Measurements from ENCODE around the gene TGFBR3L. TPM values are rescaled to one million over a fixed set of nuclear protein-coding genes. Genes with fewer than 3 reads are reported as not detected.

TGFBR3L gene
- total and polyA plus RNA-seq, 2 of the 13 experiments (the other 11 are each of a cell fraction or from before 2014, with no cell fraction given): 0.20 to 1.0 TPM

DNA sequence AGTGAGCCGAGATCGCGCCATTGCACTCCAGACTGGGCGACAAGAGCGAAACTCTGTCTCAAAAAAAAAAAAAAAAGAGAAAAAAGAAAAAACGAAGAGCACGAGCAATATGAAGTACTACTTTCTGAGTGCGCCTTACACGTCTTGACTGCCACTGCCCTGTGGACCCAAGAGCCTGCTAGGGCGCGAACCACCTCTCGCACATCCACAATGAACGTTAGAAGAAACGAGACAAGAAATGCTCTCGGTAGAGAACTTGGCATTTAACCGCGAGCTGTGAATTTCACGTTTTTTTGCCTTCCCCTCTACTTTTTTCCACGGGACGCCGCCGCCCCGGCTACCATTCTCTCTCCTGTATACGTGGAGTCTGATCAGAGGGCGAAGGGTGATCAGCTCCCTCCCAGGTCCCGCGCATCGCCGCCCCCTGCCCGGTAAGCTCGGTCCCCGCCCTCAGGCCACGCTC, 28.4 kb downstream of the TGFBR3L start (continued):
- TF ChIP-seq, protein P1, sequence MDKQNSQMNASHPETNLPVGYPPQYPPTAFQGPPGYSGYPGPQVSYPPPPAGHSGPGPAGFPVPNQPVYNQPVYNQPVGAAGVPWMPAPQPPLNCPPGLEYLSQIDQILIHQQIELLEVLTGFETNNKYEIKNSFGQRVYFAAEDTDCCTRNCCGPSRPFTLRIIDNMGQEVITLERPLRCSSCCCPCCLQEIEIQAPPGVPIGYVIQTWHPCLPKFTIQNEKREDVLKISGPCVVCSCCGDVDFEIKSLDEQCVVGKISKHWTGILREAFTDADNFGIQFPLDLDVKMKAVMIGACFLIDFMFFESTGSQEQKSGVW (CRISPR knock-in tag; IDR thresholded peaks at IDR 0.05; ENCODE audit: borderline replicate concordance): no peak
- TF ChIP-seq, protein P2, sequence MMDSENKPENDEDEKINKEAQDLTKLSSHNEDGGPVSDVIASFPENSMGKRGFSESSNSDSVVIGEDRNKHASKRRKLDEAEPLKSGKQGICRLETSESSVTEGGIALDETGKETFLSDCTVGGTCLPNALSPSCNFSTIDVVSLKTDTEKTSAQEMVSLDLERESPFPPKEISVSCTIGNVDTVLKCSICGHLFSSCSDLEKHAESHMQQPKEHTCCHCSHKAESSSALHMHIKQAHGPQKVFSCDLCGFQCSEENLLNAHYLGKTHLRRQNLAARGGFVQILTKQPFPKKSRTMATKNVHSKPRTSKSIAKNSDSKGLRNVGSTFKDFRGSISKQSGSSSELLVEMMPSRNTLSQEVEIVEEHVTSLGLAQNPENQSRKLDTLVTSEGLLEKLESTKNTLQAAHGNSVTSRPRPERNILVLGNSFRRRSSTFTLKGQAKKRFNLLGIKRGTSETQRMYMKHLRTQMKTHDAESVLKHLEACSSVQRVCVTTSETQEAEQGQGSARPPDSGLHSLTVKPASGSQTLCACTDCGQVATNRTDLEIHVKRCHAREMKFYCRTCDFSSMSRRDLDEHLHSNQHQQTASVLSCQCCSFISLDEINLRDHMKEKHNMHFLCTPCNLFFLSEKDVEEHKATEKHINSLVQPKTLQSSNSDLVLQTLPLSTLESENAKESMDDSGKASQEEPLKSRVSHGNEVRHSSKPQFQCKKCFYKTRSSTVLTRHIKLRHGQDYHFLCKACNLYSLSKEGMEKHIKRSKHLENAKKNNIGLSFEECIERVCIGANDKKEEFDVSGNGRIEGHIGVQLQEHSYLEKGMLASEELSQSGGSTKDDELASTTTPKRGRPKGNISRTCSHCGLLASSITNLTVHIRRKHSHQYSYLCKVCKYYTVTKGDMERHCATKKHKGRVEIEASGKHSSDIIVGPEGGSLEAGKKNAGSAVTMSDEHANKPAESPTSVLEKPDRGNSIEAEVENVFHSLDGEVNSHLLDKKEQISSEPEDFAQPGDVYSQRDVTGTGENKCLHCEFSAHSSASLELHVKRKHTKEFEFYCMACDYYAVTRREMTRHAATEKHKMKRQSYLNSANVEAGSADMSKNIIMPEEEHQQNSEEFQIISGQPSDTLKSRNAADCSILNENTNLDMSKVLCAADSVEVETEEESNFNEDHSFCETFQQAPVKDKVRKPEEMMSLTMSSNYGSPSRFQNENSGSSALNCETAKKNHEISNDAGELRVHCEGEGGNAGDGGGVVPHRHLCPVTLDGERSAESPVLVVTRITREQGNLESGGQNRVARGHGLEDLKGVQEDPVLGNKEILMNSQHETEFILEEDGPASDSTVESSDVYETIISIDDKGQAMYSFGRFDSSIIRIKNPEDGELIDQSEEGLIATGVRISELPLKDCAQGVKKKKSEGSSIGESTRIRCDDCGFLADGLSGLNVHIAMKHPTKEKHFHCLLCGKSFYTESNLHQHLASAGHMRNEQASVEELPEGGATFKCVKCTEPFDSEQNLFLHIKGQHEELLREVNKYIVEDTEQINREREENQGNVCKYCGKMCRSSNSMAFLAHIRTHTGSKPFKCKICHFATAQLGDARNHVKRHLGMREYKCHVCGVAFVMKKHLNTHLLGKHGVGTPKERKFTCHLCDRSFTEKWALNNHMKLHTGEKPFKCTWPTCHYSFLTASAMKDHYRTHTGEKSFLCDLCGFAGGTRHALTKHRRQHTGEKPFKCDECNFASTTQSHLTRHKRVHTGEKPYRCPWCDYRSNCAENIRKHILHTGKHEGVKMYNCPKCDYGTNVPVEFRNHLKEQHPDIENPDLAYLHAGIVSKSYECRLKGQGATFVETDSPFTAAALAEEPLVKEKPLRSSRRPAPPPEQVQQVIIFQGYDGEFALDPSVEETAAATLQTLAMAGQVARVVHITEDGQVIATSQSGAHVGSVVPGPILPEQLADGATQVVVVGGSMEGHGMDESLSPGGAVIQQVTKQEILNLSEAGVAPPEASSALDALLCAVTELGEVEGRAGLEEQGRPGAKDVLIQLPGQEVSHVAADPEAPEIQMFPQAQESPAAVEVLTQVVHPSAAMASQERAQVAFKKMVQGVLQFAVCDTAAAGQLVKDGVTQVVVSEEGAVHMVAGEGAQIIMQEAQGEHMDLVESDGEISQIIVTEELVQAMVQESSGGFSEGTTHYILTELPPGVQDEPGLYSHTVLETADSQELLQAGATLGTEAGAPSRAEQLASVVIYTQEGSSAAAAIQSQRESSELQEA (CRISPR knock-in tag; IDR thresholded peaks at IDR 0.05; ENCODE audit: not compliant biosample characterization): no peak
- TF ChIP-seq, protein P3, sequence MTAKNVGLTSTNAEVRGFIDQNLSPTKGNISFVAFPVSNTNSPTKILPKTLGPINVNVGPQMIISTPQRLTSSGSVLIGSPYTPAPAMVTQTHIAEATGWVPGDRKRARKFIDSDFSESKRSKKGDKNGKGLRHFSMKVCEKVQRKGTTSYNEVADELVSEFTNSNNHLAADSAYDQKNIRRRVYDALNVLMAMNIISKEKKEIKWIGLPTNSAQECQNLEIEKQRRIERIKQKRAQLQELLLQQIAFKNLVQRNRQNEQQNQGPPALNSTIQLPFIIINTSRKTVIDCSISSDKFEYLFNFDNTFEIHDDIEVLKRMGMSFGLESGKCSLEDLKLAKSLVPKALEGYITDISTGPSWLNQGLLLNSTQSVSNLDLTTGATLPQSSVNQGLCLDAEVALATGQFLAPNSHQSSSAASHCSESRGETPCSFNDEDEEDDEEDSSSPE (CRISPR knock-in tag; IDR thresholded peaks at IDR 0.05): no peak
- TF ChIP-seq KMT2A (CRISPR knock-in tag; IDR thresholded peaks at IDR 0.05): 0 out of 2 replicates have a peak, but pooled peaks have one; percentile 20
- no peak for TF ChIP-seq TAF1 (CRISPR knock-in tag; IDR thresholded peaks at IDR 0.05)
- 0 out of 2 replicates have a peak, but pooled peaks have one; percentile 7 for TF ChIP-seq ZSCAN29 (CRISPR knock-in tag; conservative IDR thresholded peaks at IDR 0.05)
- peak; percentile 15 for TF ChIP-seq TAF15 (IDR thresholded peaks at IDR 0.05; ENCODE audit: low read depth, low read length, poor library complexity, severe bottlenecking)
- TF ChIP-seq, protein P4, sequence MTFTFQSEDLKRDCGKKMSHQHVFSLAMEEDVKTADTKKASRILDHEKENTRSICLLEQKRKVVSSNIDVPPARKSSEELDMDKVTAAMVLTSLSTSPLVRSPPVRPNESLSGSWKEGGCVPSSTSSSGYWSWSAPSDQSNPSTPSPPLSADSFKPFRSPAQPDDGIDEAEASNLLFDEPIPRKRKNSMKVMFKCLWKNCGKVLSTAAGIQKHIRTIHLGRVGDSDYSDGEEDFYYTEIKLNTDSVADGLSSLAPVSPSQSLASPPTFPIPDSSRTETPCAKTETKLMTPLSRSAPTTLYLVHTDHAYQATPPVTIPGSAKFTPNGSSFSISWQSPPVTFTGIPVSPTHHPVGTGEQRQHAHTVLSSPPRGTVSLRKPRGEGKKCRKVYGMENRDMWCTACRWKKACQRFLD (CRISPR knock-in tag; IDR thresholded peaks at IDR 0.05; ENCODE audit: borderline replicate concordance): no peak
- no peak for TF ChIP-seq SRSF4 (IDR thresholded peaks at IDR 0.05; ENCODE audit: low read depth, low read length, poor library complexity, severe bottlenecking)
- TF ChIP-seq NFE2L1 (CRISPR knock-in tag; IDR thresholded peaks at IDR 0.05; ENCODE audit: borderline replicate concordance): no peak
- peak; percentile 12; the same call in 1 of the 2 replicates for TF ChIP-seq ZNF777 (CRISPR knock-in tag; IDR thresholded peaks at IDR 0.05)
- no peak for TF ChIP-seq SYNCRIP (IDR thresholded peaks at IDR 0.05; ENCODE audit: insufficient read depth, low read depth, low read length)
- TF ChIP-seq, protein P5, sequence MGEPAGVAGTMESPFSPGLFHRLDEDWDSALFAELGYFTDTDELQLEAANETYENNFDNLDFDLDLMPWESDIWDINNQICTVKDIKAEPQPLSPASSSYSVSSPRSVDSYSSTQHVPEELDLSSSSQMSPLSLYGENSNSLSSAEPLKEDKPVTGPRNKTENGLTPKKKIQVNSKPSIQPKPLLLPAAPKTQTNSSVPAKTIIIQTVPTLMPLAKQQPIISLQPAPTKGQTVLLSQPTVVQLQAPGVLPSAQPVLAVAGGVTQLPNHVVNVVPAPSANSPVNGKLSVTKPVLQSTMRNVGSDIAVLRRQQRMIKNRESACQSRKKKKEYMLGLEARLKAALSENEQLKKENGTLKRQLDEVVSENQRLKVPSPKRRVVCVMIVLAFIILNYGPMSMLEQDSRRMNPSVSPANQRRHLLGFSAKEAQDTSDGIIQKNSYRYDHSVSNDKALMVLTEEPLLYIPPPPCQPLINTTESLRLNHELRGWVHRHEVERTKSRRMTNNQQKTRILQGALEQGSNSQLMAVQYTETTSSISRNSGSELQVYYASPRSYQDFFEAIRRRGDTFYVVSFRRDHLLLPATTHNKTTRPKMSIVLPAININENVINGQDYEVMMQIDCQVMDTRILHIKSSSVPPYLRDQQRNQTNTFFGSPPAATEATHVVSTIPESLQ (CRISPR knock-in tag; conservative IDR thresholded peaks at IDR 0.05): no peak
- no peak for TF ChIP-seq TBX2 (CRISPR knock-in tag; IDR thresholded peaks at IDR 0.05; ENCODE audit: borderline replicate concordance)
- no peak for TF ChIP-seq ASH2L (IDR thresholded peaks at IDR 0.05; ENCODE audit: insufficient read length, low read depth, low read length)

All from HepG2 (cell line).